ENCODE data around the gene C6orf47. TPM values are rescaled to one million over a fixed set of nuclear protein-coding genes. Genes with fewer than 3 reads are reported as not detected.
A peak's percentile ranks its signal among the peaks of the same experiment; 100 is the strongest.

The C6orf47 gene
- total RNA-seq, 2 experiments from 2014 or later = 16.7 to 18.5 TPM

DNA sequence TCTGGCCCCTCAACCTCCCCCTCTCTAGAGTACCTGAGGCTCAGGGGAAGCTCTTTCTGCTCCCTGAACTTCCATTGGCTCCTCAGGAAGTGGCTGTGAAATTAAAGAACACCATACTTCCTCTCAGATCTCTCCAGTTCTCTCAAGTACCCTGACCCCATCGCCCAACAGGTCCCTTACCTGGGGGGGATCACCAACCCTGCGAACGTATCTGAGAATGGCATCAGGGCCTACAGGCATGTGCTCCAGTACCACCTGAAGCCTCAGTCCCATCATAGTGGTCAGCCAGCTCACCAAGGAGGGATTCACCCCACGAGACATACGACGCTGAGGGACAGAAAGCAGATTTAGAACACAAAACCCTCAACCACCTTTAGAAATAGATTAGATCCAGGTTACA, 20.0 kb downstream of the C6orf47 start:
- DNase-seq (ENCODE audit: low spot score) = no peak
- no peaks in the 10 kb centered on the region for H4K20me1 ChIP-seq (ENCODE audit: insufficient read depth, low read length)
- H3K36me3 ChIP-seq (ENCODE audit: insufficient read depth, low read length) = peaks cover 96% of the 10 kb centered on the region
- H3K4me2 ChIP-seq (ENCODE audit: low read length) = no peak overlapping the region
- no peaks in the 10 kb centered on the region for H3K79me2 ChIP-seq (ENCODE audit: insufficient read depth, low read depth, low read length)
- H3K9me2 ChIP-seq (ENCODE audit: insufficient read depth, low read length) = no peaks in the 10 kb centered on the region
- no peak overlapping the region for H3K27ac ChIP-seq (ENCODE audit: low read depth, low read length, poor library complexity, severe bottlenecking)
- TSS peak; percentile 88 for BruUV-seq (replicated peaks)
- H3K4me1 ChIP-seq (ENCODE audit: insufficient read depth, low read length, poor library complexity, severe bottlenecking) = peaks cover 10% of the 10 kb centered on the region
- ChIA-PET POLR2A (interaction anchor here (0.5 to 1.6 kb wide), 3 partner anchors 18 to 100 kb away, joined by 3 to 9 read pairs (median 4); no protein-coding TSS in a partner anchor), CTCF (ENCODE audit: unreplicated experiment) (no interaction called here)
- intact Hi-C loops (cut with micrococcal nuclease; ENCODE audit: unreplicated experiment) = no loop called here
- H3K9me3 ChIP-seq (ENCODE audit: low read length) = no peaks in the 10 kb centered on the region
- TF ChIP-seq EZH2phosphoT487 (IDR thresholded peaks at IDR 0.05; ENCODE audit: borderline replicate concordance, low read depth, low read length) = no peak
- TF ChIP-seq, protein P1, sequence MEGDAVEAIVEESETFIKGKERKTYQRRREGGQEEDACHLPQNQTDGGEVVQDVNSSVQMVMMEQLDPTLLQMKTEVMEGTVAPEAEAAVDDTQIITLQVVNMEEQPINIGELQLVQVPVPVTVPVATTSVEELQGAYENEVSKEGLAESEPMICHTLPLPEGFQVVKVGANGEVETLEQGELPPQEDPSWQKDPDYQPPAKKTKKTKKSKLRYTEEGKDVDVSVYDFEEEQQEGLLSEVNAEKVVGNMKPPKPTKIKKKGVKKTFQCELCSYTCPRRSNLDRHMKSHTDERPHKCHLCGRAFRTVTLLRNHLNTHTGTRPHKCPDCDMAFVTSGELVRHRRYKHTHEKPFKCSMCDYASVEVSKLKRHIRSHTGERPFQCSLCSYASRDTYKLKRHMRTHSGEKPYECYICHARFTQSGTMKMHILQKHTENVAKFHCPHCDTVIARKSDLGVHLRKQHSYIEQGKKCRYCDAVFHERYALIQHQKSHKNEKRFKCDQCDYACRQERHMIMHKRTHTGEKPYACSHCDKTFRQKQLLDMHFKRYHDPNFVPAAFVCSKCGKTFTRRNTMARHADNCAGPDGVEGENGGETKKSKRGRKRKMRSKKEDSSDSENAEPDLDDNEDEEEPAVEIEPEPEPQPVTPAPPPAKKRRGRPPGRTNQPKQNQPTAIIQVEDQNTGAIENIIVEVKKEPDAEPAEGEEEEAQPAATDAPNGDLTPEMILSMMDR (conservative IDR thresholded peaks at IDR 0.05; ENCODE audit: low read length) = no peak
- no peak overlapping the region for H3K4me3 ChIP-seq (ENCODE audit: low read depth, low read length, poor library complexity, severe bottlenecking)
- no peak overlapping the region for H2AFZ ChIP-seq (ENCODE audit: low read length)

DNA sequence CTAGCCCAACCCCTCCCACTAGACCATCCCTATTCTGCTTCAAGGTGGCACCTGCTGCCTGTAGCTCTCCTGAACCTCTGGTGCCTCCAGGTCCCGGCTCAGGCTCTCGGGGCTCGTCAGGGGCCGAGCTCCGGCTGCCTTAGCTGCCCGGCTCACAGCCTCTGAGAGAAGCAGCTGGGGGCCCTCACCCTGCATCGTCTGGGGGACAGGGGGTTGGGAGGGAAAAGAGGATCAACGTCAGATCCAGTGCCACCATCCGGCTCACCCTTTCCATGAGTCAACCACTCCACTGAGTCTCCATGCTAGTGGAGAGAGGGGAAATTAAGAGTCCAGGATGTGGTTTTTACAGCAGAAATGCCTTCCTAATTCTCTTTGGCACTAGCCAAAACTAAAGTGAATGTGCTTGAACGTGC, 21.1 kb downstream of the C6orf47 start:
- Histone ChIP-seq H4K20me1 (ENCODE audit: insufficient read depth, low read length) (no peaks in the 10 kb centered on the region), H3K9me3 (ENCODE audit: low read length) (no peaks in the 10 kb centered on the region), H3K36me3 (ENCODE audit: insufficient read depth, low read length) (peaks cover 96% of the 10 kb centered on the region), H2AFZ (ENCODE audit: low read length) (no peak overlapping the region), H3K79me2 (ENCODE audit: insufficient read depth, low read depth, low read length) (no peaks in the 10 kb centered on the region), H3K9me2 (ENCODE audit: insufficient read depth, low read length) (no peaks in the 10 kb centered on the region), H3K4me3 (ENCODE audit: low read depth, low read length, poor library complexity, severe bottlenecking) (no peak overlapping the region), H3K27ac (ENCODE audit: low read depth, low read length, poor library complexity, severe bottlenecking) (no peak overlapping the region), H3K4me2 (ENCODE audit: low read length) (no peak overlapping the region), H3K4me1 (ENCODE audit: insufficient read depth, low read length, poor library complexity, severe bottlenecking) (peaks cover 10% of the 10 kb centered on the region)
- POLR2A ChIA-PET = interaction anchor here (0.6 to 1.6 kb wide), 2 partner anchors 24 to 99 kb away, joined by 3 to 4 read pairs; no protein-coding TSS in a partner anchor
- TF ChIP-seq, protein P1 (conservative IDR thresholded peaks at IDR 0.05; ENCODE audit: low read length) = no peak
- CTCF ChIA-PET (ENCODE audit: unreplicated experiment) = no interaction called here
- intact Hi-C loops (cut with micrococcal nuclease; ENCODE audit: unreplicated experiment) = no loop called here
- BruUV-seq (replicated peaks) = no TSS peak
- DNase-seq (ENCODE audit: low spot score) = no peak

DNA sequence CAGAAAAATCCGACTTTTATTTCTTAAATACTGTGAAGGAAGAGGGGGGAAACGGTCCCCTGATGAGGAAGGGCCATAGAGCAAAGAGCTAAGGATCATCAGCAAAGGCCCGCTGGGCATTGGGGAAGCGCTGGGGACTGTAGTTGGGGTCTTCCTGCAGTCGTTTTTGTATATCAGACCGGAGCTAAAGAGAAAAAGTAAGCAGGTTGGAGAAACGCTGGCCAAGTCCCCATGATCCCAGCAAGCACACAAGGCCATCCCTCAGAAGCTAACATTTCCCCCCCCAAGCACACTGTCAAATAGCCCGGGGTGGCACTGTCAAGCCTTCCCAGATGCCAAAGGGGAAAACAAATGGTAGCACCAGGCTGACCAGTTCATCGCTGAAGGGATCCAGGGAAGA, 21.5 kb downstream of the C6orf47 start:
- CTCF ChIA-PET (ENCODE audit: unreplicated experiment) = no interaction called here
- no peak overlapping the region for H3K4me2 ChIP-seq (ENCODE audit: low read length)

More for the DNA sequence above, 21.5 kb downstream of the C6orf47 start:
- Histone ChIP-seq H3K4me3 (ENCODE audit: low read depth, low read length, poor library complexity, severe bottlenecking) (no peak overlapping the region), H3K79me2 (ENCODE audit: insufficient read depth, low read depth, low read length) (no peaks in the 10 kb centered on the region), H2AFZ (ENCODE audit: low read length) (no peak overlapping the region), H3K4me1 (ENCODE audit: insufficient read depth, low read length, poor library complexity, severe bottlenecking) (peaks cover 10% of the 10 kb centered on the region), H3K27ac (ENCODE audit: low read depth, low read length, poor library complexity, severe bottlenecking) (no peak overlapping the region), H3K9me2 (ENCODE audit: insufficient read depth, low read length) (no peaks in the 10 kb centered on the region), H3K9me3 (ENCODE audit: low read length) (no peaks in the 10 kb centered on the region), H4K20me1 (ENCODE audit: insufficient read depth, low read length) (no peaks in the 10 kb centered on the region), H3K36me3 (ENCODE audit: insufficient read depth, low read length) (peaks cover 96% of the 10 kb centered on the region)
- intact Hi-C loops (cut with micrococcal nuclease; ENCODE audit: unreplicated experiment) = no loop called here
- DNase-seq (ENCODE audit: low spot score) = no peak
- TF ChIP-seq, protein P1 (conservative IDR thresholded peaks at IDR 0.05; ENCODE audit: low read length) = no peak
- no peak for TF ChIP-seq EZH2phosphoT487 (IDR thresholded peaks at IDR 0.05; ENCODE audit: borderline replicate concordance, low read depth, low read length)
- no TSS peak for BruUV-seq (replicated peaks)
- POLR2A ChIA-PET = interaction anchor here (0.6 to 1.6 kb wide), 2 partner anchors 25 to 99 kb away, joined by 3 to 4 read pairs; no protein-coding TSS in a partner anchor

Measured in OCI-LY7 (cell line).